ENCODE results near the gene CD74. TPM values are rescaled to one million over a fixed set of nuclear protein-coding genes. Genes with fewer than 3 reads are reported as not detected.

CD74 gene
- total and polyA plus RNA-seq, 2 of the 13 experiments (the other 11 are each of a cell fraction or from before 2014, with no cell fraction given): 34.1 to 84.4 TPM

- ChIA-PET POLR2A (no interaction called here), CTCF (ENCODE audit: low intra/inter-chr PET ratio, low total read pairs) (no interaction called here)
- no peak for TF ChIP-seq MAX (IDR thresholded peaks at IDR 0.05)
- TF ChIP-seq HNRNPL (IDR thresholded peaks at IDR 0.05; ENCODE audit: low read depth, low read length): no peak
- TF ChIP-seq ZNF879 (CRISPR knock-in tag; IDR thresholded peaks at IDR 0.05): no peak
- no peak for TF ChIP-seq GZF1 (CRISPR knock-in tag; IDR thresholded peaks at IDR 0.05)
- TF ChIP-seq SMARCC2 (IDR thresholded peaks at IDR 0.05): no peak
- TF ChIP-seq ZNF615 (CRISPR knock-in tag; IDR thresholded peaks at IDR 0.05; ENCODE audit: borderline replicate concordance): no peak
- TF ChIP-seq BCL6 (CRISPR knock-in tag; IDR thresholded peaks at IDR 0.05): no peak
- TF ChIP-seq, protein P1, sequence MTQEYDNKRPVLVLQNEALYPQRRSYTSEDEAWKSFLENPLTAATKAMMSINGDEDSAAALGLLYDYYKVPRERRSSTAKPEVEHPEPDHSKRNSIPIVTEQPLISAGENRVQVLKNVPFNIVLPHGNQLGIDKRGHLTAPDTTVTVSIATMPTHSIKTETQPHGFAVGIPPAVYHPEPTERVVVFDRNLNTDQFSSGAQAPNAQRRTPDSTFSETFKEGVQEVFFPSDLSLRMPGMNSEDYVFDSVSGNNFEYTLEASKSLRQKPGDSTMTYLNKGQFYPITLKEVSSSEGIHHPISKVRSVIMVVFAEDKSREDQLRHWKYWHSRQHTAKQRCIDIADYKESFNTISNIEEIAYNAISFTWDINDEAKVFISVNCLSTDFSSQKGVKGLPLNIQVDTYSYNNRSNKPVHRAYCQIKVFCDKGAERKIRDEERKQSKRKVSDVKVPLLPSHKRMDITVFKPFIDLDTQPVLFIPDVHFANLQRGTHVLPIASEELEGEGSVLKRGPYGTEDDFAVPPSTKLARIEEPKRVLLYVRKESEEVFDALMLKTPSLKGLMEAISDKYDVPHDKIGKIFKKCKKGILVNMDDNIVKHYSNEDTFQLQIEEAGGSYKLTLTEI (CRISPR knock-in tag; conservative IDR thresholded peaks at IDR 0.05): no peak
- TF ChIP-seq, protein P2, sequence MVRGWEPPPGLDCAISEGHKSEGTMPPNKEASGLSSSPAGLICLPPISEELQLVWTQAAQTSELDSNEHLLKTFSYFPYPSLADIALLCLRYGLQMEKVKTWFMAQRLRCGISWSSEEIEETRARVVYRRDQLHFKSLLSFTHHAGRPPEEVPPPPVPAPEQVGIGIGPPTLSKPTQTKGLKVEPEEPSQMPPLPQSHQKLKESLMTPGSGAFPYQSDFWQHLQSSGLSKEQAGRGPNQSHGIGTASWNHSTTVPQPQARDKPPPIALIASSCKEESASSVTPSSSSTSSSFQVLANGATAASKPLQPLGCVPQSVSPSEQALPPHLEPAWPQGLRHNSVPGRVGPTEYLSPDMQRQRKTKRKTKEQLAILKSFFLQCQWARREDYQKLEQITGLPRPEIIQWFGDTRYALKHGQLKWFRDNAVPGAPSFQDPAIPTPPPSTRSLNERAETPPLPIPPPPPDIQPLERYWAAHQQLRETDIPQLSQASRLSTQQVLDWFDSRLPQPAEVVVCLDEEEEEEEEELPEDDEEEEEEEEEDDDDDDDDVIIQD (CRISPR knock-in tag; IDR thresholded peaks at IDR 0.05; ENCODE audit: low read depth): no peak
- TF ChIP-seq ZNF878 (CRISPR knock-in tag; IDR thresholded peaks at IDR 0.05): no peak
- no peak for TF ChIP-seq ADNP (CRISPR knock-in tag; IDR thresholded peaks at IDR 0.05)
- Histone ChIP-seq H3K9ac (ENCODE audit: insufficient read depth, low read depth, low read length) (no peak overlapping the region), H3K4me3 (replicated peaks in 1 of 3; ENCODE audit: insufficient read depth in 1 of 3, low read depth in 2 of 3, low read length in 3 of 3) (no peak overlapping the region), H3K36me3 (replicated peaks in 1 of 2; ENCODE audit: control insufficient read depth in 1 of 2, insufficient read depth in 2 of 2, low read length in 2 of 2) (peaks cover 43 to 93% of the 10 kb centered on the region in 2 experiments), H3K79me2 (ENCODE audit: insufficient read depth, low read length) (no peaks in the 10 kb centered on the region), H3K27ac (ENCODE audit: extremely low read length, insufficient read depth, low read length) (no peak overlapping the region), H3K9me3 (ENCODE audit: low read length) (no peaks in the 10 kb centered on the region), H2AFZ (ENCODE audit: low read length) (no peak overlapping the region), H4K20me1 (ENCODE audit: insufficient read depth, low read length) (no peaks in the 10 kb centered on the region), H3K27me3 (ENCODE audit: control insufficient read depth in 1 of 2, insufficient read depth in 2 of 2, low read length in 2 of 2) (no peaks in the 10 kb centered on the region), H3K4me1 (ENCODE audit: insufficient read depth, low read length) (no peaks in the 10 kb centered on the region), H3K4me2 (ENCODE audit: low read depth, low read length) (no peak overlapping the region)
- intact Hi-C loops (cut with micrococcal nuclease; ENCODE audit: unreplicated experiment) (no loop called here), in situ Hi-C loops (cut with HindIII; ENCODE audit: extremely low pct_ligation_motif_present, low pct_unique_long_range_greater_than_20kb) (no loop called here)
- no TSS peak for BruUV-seq (replicated peaks)
- ATAC-seq (no peak), DNase-seq (ENCODE audit: low spot score) (no peak), FAIRE-seq (no peak)
- WGBS (ENCODE audit: low lambda C conversion rate): 98% methylated on average over 5 of the region's 5 CpGs
Observed at GRCh38 chr5:150384701-150385100, 28.0 kb downstream of the CD74 start.

Data from HepG2 (cell line).